SKM-1 treated with dmso at 0.1 percent for 144 hours (cell line): ENCODE results near the gene ZNF786.
"Not testable (repeated sequence)": the region's sequence is repeated elsewhere in the genome, so short reads cannot be mapped to it uniquely, and the experiment has no call there.

Experiments
- DNase-seq: peaks from one replicate; lab custom pipeline; 2025; ENCODE audit not compliant: unreplicated experiment; lab: John Stamatoyannopoulos, UW

ZNF786 gene

GRCh38 chr7:149084407-149084806, 6.1 kb downstream of the ZNF786 start:
- DNase-seq = no peak

DNA sequence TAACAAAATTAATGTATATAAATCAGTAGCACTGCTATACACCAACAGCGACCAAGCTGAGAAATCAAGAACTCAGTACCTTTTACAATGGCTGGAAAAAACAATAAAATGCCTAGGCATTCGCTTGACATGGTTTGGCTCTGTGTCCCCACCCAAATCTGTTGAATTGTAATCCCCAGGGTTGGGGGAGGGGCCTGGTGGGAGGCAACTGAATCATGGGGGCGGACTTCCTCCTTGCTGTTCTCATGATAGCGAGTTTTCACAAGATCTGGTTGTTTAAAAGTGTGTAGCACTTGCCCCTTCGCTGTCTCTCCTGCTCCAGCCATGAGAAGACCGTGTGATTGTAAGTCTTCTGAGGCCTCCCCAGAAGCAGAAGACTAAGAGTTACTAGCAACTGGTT, 8.6 kb downstream of the ZNF786 start:
- DNase-seq = no peak

GRCh38 chr7:149077594-149077993, 12.9 kb downstream of the ZNF786 start:
- no peak for DNase-seq

- DNase-seq = no peak
These were observed 15.2 kb downstream of the ZNF786 start for GRCh38 chr7:149075286-149075685.

DNA sequence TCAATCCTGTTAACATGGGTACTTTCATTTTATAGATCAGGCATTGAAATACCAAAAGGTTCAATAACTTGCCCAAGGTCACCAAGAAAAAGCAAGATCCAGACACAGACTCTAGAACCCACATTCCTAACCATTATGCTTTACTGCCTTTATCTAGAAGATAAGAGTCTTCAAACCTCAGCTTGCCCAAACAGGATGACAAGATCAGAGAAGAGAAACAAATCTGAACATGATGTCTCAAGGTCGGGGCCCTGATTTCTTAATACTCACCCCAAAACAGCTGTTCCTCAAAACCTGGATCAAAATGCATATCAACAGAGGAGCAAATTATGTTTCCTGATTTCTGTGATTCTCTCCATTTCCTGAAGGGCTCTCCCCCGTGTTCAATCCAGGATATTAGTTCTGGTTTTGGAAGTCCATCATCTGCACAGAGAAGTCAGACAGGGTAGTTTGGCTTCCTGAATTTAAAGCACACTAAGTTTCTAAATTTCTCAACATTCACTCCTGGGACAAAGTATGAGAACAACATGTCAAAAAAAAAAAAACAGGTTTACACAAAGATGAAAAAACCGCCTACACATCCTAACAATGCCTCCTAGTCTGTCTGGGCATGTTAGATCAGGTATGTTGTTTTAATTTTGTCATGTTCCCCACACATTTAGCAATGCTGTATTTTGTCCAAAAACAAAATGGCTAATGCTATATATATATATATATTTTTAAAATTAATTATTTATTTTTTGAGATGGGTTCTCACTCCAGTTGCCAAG, 16.2 kb downstream of the ZNF786 start:
- DNase-seq = no peak

DNA sequence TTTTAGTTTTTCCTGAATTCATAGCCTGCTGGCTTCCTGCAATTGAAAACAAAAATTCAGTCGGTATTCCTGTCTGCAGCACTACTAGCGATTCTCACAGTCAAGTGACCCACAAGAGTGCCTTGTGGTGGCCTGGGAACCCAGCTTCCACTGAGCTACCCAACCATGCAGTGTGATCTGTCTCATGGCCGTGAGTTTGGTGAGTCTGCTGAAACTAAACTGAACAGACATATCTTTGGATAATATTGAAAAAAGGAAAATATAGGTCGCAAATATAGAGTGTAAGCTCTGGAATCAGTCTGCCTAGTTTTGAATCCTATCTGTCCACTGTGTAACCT, 18.1 kb downstream of the ZNF786 start:
- no peak for DNase-seq

DNA sequence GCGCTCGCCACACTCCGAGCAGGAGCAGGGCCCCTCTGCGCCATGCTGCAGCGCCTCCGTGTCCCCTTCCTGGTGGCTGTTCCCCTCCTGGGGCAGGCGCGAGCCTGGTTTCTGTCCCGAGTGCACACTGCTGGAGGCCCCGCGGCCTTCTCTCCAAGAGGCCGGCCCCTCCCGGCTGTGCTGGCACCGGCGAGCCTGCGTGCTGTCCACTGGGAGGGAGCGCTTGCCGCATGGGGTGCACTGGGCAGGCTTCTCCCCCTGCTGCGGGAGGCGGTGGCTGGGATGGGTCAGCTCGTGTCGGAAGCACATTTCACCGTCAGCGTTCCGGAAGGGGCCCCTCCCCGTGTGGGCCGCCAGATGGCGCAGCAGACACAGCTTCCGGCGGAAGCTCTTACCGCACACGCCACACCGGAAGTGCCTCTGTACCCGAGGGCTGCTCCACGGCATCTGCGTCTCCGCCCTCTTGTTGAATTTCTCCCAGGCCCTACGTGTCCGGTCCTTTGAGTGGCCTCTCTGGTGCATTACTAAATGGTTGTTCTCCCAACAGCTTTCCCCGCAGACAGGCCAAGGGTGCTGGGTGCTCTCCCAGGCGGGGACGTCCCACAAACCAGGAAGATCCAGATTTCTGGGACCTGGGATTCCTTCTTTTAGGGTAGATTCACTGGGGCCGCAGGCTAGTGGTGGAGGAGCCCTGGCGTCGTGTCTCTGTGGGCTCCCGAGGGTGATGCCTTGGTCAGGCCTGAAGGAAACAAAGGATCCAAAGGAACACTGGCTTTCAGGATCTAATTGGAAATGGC, 18.7 kb downstream of the ZNF786 start:
- no peak for DNase-seq

GRCh38 chr7:149071182-149071635, 19.3 kb downstream of the ZNF786 start:
- no peak for DNase-seq

DNA sequence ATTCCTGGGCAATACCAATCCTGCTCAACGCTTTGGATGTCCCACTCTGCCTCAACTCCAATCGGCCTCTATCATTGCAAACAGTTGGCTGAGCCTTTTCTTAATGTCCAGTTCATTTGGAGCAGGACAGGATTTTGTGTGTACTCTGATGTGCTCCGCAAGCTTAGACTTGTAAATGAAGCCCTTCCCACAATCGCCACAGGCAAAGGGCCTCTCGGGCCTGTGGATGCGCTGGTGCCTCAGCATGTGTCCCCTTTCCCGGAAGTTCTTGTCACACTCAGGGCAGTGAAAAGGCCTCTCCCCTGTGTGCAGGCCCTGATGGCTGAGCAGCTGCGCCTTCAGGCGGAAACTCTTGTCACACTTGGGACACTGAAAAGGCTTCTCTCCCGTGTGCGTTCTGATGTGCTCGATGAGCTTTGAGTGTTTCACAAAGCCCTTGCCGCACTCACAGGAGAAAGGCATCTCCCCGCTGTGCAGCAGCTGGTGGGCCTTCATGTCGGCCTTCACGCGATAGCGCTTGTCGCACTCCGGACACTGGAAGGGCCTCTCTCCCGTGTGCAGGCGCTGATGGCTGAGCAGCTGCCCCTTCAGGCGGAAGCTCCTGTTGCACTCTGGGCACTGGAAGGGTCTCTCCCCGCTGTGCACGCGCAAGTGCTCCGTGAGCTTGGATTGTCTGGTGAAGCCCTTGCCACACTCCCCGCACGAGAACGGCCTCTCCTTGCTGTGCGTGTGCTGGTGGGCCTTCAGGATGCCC, 20.0 kb downstream of the ZNF786 start:
- DNase-seq = no peak

DNA sequence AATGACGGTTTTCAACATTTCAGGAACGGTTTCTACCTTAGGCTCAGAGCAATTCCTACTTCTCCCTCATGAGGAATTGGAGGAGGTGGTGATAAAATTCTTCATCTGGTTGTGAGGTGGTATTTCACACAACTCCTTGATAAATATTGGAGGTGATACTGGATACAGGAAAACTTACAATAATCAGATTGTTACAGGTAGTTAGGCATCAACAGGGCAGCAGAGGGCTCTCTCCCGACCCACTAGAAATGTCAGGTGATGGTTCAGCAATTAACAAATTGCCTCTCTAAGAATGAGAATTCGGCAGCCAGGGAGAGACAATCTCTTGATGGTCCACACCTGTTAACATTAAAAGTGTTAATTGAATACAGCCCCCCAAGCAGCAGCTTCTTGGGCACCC, 22.6 kb downstream of the ZNF786 start:
- DNase-seq = no peak

DNA sequence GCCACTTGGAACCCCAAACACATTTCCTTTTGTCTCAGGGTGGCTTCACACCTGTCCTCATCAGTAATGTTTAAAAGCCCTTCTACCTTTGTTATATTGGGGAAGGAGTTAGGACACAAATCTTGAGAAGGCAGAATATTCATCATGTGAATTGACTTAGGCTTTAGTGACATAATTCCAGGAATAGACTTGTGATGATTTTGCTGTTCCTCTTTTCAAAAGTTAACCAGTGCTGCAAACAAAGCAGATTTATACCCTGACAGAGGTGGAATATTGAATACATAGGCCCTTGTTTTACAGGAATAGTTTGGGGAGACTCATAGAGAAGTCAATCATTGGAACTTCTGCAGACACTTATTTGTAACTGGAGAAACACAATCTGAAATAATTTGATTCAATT, 27.0 kb downstream of the ZNF786 start:
- no peak for DNase-seq

DNA sequence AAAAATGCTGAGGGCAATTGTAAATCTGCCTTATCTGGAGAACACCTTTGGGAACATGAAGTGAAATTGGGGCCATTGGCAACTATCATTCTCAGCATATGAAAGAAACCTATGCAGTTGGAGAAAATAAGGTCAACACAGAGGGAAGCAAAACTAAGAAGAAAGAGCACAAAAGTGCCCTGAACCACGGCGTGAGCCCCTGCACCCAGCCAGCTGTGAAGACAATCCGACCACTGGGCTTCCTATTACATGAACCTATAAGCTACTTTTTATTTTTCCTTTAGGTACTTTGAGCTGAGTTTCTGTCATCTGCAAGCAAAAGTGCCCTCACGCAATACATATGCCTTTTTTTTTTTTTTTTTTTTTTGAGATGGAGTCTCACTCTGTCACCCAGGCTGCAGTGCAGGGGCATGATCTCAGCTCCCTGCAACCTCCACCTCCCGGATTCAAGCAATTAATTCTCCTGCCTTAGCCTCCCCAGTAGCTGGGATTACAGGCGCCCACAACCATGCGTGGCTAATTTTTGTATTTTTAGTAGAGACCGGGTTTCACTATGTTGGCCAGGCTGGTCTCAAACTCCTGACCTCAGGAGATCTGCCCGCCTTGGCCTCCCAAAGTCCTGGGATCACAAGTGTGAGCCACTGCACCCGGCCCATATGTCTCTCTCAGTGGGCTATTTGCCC, 28.2 kb downstream of the ZNF786 start:
- DNase-seq = not testable (repeated sequence)

- no peak for DNase-seq
These were observed 30.4 kb downstream of the ZNF786 start for GRCh38 chr7:149060156-149060555.

DNA sequence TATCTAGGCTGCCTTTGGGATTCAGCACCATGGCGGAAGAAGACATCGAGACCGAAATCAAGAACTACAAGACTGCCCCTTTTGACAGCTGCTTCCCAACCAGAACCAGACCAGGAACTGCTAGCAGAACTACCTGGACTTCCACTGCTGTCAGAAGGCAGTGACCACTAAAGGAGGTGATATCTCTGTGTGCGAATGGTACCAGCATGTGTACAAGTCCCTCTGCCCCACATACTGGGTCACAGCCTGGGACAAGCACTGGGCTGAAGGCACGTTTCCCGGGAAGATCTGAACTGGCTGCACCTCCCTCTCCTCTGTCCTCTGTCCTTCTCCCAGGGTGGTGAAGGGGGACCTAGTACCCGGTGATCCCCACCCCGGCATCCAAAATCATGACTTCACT, 36.6 kb downstream of the ZNF786 start:
- no peak for DNase-seq

DNA sequence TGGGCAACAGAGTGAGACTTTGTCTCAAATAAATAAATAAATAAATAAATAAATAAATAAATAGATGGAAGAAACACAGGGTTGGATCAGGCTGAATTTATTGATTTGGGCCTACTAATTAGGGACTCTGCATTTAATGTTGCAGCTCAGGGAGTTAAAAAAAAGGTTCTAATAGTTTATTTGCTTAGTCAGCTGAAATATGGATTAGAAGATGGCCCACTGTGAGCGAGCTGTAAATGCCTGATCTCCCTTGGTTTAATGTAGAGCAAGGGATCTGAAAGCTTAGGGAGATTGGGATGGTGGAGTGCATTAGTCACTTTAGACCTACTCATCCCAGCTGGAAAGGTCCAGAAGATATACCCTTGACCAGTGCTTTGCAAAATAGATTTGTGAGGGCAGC, 37.1 kb downstream of the ZNF786 start:
- no peak for DNase-seq

DNA sequence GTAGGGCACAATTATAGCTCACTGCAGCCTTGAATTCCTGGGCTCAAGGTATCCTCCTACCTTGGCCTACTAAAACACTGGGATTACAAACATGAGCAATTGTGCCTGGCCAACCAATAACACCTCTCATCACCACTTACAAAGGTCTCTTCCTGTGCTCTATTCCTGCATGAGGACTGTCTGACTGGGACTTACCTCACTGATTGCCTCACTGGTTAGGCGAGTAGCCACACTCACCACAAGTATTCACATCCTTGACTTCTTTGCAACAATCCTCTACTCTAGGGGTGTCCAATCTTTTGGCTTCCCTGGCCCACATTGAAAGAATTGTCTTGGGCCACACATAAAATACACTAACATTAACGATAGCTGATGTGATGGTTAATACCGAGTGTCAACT, 39.6 kb downstream of the ZNF786 start:
- DNase-seq = no peak

- no peak for DNase-seq
These were observed 41.7 kb downstream of the ZNF786 start for GRCh38 chr7:149048805-149049204.

DNA sequence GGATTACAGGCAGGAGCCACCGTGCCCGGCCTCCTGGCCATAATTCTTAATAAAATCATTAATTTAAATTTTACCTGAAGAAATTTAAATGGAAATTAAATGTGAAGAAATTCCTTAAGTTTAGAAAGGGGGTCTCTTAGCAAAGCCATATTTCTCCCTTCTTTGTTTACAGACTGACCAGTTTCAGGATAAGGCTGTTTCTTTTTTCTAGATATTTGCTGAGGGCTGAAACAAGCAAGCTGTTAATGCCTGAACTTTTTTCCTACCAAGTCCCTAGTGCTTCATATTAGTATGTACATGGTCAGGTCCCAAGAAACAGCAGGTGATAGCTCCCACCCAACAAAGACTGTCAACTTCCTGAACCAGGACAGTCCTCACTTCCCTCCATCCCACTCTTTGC, 44.1 kb downstream of the ZNF786 start:
- DNase-seq = no peak

DNA sequence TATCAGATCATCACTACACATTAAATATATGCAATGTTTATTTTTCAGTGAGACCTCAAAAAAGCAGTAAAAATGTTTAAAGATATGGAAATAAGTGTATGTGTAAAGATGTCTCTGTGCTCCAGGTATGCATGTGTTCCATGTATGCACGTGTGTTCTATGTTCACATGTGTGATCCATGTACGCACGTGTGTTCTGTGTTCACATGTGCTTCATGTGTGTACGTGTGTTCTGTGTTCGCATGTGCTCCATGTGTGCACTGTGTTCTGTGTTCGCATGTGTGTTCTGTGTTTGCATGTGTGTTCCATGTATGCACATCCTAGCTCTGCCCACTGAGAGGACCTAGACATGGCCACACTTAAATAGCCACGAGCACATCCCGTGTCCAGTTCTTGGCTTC, 46.6 kb downstream of the ZNF786 start:
- no peak for DNase-seq

DNA sequence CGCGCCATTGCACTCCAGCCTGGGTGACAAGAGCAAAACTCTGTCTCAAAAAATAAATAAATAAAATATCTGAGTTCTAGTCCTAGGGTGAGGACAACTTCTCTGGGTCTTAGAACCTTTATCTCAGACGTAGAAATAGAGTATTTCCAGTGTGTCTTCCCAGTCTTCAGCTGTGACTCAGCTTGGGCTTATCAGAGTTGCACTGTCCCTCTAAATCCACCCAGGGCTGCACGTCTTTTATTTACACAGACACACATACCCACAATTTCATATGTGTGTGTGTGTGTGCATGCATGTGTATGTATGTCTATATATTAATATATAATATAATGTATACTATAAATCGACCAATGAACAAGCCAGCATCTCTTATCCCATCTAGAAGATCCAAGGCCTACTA, 49.2 kb downstream of the ZNF786 start:
- no peak for DNase-seq

GRCh38 chr7:149038641-149039040, 51.9 kb downstream of the ZNF786 start:
- DNase-seq = not testable (repeated sequence)
